Stimulated activated CD8-positive, alpha-beta memory T cell treated with anti-CD3 and anti-CD28 coated beads, Interleukin-7, amount 100 ng/mL, for 4 hours (primary cell): ENCODE measurements around the gene BCAS3.
"Not testable (repeated sequence)": the region's sequence is repeated elsewhere in the genome, so short reads cannot be mapped to it uniquely, and the experiment has no call there.

ENCODE experiments used
- DNase-seq, 2 donors: peaks; one replicate each; pipeline ENCODE4 v3.0.0-alpha.2; 2020; ENCODE audit warnings: low read depth in 2 of 2

Gene BCAS3

DNA sequence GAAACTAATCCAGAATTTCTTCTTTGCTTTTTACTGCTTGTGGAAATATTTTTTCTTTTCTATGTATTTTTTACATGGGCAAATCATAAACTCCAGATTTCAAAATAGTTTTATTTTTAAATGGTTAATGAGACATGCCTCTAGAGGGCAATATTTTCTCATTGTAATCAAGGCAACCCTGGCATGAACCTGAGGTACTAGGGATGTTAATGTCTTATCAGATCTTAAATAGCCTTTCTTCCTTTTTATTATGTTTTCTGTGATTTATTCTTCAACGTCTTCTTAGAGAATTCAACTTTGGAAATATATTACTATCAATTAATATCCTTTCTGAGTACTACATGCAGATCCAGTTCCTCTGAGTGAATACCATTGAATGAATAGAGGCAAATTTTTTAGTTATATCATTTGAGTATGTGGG, 324.7 kb downstream of the BCAS3 start:
- DNase-seq = no peak

DNA sequence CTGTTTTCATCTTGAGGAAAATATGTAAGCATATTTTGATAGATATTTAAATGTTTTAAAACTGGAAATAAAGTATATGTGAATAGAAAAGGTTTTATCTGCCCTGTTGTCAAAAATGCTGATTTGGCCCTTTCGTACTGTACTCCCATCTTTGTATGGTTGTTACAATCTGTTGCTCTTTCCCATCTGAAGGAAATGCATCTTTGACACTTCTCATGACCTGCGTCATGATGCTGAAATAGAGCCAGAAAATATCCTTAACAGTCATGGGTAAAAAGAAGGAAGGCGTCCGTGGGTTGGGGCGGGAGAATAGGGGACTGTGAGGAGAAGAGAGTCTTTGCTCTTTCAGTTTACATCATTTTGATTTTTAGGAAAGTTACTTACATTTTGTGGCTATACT, 327.7 kb downstream of the BCAS3 start:
- no peak for DNase-seq

DNA sequence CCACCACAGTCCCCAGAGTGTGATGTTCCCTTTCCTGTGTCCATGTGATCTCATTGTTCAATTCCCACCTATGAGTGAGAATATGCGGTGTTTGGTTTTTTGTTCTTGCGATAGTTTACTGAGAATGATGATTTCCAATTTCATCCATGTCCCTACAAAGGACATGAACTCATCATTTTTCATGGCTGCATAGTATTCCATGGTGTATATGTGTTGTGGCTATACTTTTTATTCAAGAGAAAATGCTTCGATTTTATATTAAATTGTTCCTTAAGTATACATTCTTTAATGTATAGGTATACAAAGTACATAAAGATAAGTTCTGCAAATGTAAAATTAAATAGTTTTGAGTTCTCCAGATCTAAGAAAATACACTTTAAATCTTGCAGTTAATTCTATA, 328.3 kb downstream of the BCAS3 start:
- DNase-seq = not testable (repeated sequence)

DNA sequence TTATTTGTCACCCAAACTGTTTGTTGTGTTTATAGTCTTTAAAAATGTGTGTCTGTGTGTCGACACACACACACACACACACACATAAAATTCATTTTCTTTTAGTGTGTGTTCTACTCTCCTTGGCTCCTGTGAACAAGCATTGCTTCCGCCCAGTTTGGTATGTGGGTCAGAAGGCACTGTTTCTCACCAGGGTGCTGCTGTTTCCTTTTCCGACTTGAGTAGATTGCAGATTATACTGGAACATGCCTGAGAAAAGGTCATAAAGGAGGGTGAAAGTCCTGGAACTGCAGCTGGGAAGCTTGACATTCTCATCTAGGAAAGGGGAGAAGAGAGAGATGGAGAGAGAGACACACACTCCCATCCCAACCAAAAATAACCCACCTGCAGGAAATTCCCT, 330.3 kb downstream of the BCAS3 start:
- no peak for DNase-seq

DNA sequence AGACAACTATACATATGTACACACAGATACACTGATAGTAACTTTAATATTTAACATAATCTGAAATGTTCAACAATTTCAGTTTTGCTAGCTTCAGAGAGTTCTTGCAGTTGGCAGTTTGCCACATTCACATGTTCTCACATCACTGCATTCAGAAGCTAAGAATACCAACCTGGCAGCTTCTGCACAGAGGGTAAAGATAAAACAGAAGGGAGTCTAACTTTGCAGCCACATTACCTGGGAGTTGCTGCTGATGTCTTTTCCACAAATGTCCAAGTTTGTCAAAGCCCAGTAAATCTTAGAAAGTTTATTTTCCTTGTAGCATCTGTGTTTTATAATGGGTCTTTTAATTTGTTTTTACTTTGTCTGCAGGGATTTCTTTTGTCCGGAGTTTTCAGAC, 332.0 kb downstream of the BCAS3 start:
- no peak for DNase-seq

DNA sequence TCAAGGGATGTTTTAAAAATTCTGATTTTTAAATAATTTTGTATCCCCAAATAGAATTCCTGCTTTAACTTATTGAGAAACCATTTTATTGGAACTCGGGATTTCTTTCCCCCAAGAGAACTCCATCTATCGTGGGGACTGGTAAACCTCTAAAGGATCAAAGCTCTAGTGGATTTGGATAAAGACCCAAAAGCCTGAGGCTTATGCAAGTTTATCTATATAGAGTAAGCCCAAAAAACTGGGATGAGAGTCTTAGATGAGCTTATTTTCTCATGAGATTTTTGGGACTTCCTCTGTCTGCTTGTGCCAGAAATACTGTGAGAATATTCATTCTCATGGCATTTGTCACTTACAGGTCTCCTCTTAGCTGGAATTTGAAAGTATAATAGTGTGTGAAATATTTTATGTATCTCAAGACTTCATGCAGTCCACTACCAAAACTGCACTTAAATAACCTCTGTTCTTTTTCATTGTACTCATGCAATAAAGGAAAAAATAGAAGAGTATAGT, 333.1 kb downstream of the BCAS3 start:
- no peak for DNase-seq

DNA sequence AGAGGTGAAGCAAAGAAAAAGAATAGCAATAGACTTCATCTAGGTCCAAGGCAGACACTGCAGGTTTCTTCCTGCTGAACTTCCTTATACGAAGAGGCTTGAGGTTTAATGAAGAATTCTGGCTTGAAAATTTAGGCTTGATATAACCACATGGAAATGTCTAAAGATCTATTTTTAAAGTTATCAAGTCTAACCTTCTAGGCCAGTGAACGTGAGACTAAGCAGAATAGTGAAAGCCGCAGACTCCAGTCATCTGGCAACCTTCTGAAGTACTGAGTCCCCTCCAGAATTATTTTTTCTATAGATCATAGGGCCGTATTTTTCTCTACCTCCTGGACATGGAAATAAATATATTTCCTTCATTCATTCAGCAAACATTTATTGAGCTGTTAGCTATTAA, 333.6 kb downstream of the BCAS3 start:
- no peak for DNase-seq

DNA sequence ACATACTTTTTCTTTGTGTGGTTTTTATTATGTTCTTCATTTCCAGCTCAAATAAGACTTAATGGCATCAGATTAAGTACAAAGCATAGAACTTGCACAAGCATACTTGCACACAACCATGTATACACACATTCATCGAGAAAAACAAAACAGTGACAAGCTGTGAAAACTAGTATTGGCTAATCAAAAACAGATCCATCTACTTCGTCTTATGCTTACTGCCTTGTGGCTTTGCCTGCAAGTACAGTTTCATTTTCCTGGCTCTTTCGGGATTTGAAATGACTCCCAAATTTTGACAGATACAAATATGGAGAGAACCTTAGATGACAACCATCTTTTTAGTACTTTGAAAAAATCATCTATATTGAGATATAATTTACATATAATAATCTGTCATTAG, 338.3 kb downstream of the BCAS3 start:
- DNase-seq = no peak

DNA sequence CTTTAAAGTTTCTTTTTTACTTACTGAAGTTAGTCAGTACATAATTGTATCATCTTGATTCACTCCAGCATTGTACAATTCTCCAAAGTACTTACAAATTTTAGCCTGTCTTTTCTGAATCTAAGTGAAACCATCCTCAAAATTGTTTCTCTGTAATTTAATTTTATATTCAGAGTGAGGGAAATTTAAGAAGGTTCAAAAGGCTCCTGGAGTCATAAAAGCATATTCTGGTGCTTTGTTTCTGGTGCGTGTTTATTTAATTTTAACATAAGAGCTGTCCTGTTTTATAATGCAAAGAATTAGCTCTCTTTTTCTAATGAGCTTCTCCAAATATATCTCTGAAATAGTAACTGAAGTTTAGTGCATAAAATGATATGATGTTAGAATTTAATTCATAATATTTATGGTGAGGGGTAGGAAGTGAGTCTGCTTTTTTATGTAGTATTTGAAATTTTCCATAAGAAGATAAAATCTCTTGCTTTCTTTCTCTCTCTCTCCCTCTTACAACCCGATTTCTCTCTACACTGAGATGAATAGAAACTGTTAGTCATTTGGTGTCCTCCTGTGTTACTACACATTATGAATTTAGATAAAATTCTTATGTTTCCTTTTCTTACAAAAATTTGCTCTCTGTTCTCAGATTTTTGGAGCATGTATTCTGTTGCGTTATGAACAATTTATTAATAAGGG, 339.8 kb downstream of the BCAS3 start:
- no peak for DNase-seq

DNA sequence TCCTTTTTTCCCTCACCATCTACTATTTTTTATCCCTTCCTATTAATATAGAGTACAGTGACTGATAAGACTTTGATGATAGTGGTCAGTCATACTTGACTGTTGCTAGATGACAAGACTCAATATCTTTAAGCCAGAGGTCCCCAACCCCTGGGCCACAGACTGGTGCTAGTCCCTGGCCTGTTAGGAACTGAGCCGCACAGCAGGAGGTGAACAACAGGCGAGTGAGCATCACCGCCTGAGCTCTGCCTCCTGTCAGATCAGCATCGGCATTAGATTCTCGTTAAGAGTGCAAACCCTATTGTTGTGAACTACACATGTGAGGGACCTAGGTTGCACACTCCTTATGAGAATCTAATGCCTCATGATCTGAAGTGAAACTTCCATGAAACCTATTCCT, 341.3 kb downstream of the BCAS3 start:
- no peak for DNase-seq

DNA sequence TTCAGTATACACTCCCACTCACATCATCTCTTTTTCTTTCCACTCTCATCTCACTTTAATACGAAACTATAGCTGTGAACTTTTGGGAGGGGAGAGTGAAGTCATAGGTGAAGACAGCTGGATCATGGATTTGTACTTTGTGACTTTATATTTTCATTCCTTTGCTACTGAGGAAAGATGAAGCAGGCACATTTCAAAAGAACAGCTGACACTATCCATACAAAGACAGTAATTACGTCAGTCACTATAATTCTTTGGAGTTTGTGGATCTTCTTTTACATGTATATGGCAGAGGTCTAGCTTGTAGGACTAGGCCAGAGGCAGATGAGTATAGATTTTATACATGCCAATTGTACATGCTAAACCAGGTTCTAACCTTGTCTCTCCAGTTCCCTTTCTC, 346.3 kb downstream of the BCAS3 start:
- DNase-seq = no peak

DNA sequence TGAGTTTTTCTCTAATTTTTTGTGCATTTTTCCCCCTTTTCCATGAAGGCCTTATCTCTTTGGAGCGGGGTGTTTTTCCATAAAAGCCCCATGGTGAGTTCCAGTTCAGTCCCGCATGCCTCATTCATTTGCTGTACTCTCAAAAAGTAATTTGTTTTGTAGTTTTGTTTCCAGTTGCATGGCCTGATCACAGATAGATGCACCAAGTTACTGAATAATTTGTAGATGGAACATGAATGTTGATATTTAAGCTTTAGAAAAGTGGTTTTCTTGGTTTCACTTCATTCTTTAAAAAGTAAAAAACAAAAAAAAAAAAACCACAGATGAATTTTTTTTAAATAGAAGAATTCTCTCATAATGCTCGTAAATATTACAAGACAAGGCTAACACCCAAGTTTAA, 349.2 kb downstream of the BCAS3 start:
- DNase-seq = no peak

DNA sequence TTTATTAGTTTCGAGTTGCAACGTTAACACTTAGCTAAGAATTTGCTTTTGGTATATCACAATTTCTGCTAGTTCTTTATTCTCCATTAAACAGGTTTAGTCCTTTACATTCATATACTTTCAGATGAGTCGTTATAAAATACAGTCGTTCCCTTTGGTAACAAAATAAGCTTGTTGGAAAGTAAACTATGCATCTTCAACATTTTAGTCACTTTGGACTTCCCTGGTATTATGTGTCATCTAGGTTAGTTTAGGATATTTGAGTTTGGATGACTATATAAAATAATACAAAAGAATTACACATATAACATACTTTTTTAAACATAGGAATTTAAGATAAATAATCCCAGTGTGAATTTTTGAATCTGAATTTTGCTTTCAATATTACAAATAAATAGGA, 351.5 kb downstream of the BCAS3 start:
- DNase-seq = no peak

DNA sequence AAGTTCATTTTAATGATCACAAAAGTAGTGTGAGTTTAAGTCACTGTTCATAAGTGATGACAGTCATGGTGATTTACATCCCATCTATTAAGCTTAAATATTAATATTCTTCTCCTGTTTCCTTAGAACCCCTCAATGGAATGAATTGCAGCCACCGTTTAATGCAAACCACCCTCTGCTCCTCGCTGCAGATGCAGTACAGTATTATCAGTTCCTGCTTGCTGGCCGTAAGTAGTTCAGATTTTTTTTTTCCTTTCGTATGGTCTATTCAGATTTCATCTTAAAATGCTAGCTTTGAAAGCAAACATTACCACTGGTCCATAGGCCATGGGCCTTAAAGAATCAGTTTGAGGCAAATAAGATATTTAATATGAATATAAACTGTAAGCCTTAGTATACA, 363.0 kb downstream of the BCAS3 start:
- DNase-seq = no peak

DNA sequence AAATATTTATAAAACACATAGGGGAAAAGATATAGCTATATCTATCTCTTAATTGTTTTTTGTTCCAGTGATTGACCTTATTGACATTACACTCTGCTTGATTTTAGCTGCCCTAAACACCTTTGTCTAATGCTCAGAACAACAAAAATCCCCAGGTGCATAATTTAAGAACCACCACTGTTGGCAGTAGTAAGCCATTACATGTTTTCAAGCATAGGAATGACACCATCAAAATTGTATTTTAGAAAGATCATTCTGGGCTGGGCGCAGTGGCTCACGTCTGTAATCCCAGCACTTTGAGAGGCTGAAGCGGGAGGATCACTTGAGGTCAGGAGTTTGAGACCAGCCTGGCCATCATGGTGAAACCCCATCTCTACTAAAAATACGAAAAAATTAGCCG, 364.7 kb downstream of the BCAS3 start:
- DNase-seq = not testable (repeated sequence)

DNA sequence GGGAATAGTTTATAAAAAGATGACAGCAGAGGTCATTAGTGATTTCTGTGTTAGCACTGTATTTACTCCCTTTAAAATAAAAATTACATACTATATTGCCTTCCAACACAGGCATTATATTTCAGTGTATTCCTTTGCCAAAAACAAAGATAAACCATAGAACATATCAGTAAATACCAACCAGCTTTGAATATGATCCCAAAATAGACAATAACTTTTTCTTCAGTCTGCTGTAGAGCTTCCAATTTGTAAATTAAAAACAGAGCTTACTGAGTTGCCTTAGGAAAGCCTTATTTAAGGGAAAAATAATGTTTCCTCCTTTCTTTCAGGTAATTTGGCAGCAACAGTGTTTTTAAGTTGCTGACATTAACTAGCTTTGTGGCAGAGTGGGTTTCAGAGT, 369.9 kb downstream of the BCAS3 start:
- no peak for DNase-seq

DNA sequence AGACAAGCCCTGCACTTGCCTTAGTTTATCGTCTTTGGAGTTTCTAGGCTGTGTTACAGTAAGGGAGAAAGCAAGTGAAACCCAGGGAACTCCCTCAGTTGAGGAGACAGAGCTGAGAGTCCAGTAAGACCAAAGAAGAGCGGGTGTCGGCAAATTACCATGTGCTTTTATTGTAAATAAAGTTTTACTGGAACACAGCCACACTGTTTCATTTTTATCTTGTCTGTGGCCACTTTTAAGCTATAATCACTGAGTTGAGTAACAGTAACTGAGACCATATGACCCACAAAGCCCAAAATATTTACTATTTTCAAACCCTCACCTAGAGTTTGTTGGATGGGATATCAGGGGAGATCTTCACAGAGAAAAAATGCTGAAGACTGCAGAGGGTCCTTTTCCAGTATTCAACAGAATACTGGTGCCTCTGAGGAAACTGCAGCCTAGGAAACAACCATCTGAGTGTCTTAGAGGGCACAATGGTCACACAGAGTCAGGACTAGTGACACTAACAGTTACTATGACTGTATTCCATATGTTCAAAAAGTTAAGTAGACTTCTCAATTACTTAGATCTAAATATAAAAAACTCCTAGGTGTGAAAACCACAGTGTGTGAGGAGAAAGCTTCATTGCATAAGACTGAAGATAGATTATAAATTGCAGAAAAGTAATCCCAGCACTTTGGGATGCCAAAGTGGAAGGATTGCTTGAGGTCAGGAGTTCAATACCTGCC, 370.9 kb downstream of the BCAS3 start:
- no peak for DNase-seq

DNA sequence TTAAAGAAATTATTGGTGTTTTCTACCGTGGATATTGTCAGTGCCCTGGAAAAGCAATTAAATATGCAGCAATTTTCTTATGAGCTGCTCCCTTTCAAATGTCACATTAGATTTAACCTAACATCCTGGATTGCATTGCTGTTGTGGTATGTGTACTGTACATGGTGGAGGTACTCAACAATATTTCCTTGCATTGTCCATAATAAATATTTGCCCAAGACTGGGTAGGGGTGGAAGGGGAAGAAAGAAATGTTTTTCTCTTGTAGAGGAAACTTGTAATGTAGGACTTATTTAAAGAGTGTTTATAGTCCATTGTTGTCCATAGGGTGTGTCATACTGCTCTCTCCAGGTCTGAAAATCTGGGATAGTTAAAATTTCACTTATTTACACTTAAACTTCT, 375.8 kb downstream of the BCAS3 start:
- DNase-seq = no peak

DNA sequence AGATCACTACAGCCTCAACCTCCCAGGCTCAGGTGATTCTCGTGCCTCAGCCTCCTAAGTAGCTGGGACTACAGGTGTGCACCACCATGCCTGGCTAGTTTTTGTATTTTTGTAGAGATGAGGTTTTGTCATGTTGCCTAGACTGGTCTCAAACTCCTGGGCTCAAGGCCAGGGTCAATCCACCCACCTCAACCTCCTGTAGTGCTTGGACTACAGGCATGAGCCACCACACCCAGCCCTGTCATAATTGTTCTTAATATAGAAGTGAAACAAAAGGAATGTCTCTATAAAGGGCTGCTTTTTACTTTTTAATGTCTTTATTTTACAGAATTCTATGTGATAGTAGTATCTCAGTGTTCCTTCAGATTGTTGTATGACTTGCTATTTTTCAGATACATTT, 376.8 kb downstream of the BCAS3 start:
- no peak for DNase-seq

DNA sequence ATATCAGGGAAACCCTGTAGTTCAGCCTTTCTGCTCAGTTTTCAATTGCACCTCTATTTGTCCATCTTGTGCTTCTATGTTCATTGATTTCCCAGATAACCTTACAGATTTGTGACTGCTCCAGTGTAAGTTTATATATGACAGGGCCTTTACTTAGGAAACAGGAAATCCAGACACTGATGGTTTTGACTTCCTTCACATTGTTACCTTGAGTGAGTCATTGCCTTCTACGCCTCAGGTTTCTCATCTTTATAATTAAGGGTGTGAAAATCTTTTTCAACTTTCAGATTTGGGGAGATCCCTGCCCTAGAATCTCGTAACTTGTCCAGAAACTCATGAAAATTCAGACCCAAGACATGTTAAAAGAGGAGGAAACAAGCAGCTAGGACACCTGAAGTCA, 379.6 kb downstream of the BCAS3 start:
- DNase-seq = no peak

DNA sequence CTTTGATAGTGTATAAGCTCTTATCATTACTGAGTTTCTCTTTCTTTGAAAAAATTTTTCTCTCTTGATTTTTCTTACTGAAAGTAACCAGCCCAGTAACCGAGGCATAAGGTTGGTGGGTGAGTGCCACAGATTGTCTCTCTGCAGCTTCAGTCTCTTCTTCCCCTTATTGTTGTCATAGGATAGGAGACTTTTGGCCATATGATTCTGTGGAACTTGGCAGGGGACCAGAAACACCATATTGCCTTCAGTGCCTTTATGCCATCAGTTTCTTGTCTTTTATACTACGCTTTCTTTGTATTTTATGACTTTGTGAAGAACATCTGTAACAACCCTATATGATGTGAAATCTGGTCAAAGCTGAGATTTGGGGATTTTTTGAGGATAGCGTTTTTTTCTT, 380.4 kb downstream of the BCAS3 start:
- no peak for DNase-seq

DNA sequence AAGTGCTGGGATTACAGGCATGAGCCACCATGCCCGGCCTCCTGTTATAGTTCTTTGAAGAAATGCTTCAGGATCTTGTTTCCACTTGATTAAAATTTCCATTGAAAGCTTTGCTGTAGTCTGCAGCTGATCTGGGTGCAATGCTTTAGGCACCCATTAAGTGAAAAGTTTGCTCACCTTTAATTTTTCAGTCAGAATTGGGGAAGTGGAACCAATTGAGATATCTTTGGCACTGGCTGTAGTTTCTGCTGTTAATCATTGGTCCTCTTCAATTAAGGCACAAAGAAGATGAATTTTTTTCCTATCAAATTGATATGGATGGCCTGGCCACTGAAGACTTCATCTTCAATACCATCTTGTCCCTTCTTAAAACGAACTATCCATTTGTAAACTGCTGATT, 385.9 kb downstream of the BCAS3 start:
- no peak for DNase-seq
